ENCODE data around the gene CTU2. TPM values are rescaled to one million over a fixed set of nuclear protein-coding genes. Genes with fewer than 3 reads are reported as not detected.

CTU2 gene
- total RNA-seq, 1 donor from 2014 or later: 21.3 TPM

DNA sequence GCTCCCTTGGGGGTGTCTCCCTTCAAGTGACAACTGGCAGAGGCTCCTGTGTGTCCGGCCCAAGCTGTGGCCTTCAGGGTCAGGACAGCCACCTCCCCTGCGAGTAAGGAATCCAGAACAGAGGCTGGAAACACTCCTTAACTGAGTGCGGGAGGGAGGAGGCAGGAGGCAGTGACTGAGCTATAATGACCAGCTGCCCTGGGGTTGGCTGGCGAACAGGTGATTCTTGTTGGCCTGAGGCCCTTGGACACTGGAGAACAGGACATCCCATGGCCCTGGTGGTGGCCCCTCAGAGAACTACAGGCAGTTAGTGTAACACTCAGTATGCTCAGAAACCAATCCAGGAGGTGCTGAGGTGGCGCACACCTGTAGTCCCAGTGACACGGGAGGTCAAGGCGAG, 10.6 kb upstream of the CTU2 start:
- H3K4me3 ChIP-seq: no peak overlapping the region
- peaks cover 36% of the 10 kb centered on the region for H3K36me3 ChIP-seq
- H3K9me3 ChIP-seq: no peaks in the 10 kb centered on the region
- DNase-seq (no peak), ATAC-seq (no peak)
- intact Hi-C loops (cut with DNase I): no loop called here
- H3K4me1 ChIP-seq: peaks cover 20% of the 10 kb centered on the region
- TF ChIP-seq, protein P1, sequence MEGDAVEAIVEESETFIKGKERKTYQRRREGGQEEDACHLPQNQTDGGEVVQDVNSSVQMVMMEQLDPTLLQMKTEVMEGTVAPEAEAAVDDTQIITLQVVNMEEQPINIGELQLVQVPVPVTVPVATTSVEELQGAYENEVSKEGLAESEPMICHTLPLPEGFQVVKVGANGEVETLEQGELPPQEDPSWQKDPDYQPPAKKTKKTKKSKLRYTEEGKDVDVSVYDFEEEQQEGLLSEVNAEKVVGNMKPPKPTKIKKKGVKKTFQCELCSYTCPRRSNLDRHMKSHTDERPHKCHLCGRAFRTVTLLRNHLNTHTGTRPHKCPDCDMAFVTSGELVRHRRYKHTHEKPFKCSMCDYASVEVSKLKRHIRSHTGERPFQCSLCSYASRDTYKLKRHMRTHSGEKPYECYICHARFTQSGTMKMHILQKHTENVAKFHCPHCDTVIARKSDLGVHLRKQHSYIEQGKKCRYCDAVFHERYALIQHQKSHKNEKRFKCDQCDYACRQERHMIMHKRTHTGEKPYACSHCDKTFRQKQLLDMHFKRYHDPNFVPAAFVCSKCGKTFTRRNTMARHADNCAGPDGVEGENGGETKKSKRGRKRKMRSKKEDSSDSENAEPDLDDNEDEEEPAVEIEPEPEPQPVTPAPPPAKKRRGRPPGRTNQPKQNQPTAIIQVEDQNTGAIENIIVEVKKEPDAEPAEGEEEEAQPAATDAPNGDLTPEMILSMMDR (IDR thresholded peaks at IDR 0.05): no peak
- no peak overlapping the region for H3K27ac ChIP-seq
- H3K27me3 ChIP-seq: peaks cover 7% of the 10 kb centered on the region

DNA sequence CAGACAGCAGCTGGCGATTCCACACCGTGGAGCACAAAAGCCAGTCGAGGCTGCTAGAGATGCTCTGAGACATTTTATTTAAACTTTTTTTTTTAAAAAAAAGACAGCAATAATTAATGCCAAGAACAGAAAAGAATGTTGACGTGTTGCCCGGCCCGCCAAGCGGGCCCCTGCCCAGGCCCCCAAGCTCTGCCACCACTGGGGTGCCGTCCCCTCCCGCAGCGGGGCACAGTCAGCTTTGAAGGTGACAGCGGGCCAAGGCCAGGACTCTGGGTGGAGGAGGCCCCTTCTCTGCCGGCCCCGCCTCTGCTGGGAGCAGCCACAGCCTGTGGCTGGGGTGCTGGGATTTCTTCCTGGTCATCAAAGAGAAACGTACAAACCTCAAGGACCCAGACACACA, 9.9 kb upstream of the CTU2 start:
- Histone ChIP-seq H3K36me3 (peaks cover 36% of the 10 kb centered on the region), H3K4me3 (no peak overlapping the region), H3K4me1 (peaks cover 25% of the 10 kb centered on the region), H3K27ac (no peak overlapping the region), H3K9me3 (no peaks in the 10 kb centered on the region), H3K27me3 (no peaks in the 10 kb centered on the region)
- TF ChIP-seq, protein P1 (IDR thresholded peaks at IDR 0.05): no peak
- intact Hi-C loops (cut with DNase I): no loop called here
- no peak for ATAC-seq
- no peak for DNase-seq

DNA sequence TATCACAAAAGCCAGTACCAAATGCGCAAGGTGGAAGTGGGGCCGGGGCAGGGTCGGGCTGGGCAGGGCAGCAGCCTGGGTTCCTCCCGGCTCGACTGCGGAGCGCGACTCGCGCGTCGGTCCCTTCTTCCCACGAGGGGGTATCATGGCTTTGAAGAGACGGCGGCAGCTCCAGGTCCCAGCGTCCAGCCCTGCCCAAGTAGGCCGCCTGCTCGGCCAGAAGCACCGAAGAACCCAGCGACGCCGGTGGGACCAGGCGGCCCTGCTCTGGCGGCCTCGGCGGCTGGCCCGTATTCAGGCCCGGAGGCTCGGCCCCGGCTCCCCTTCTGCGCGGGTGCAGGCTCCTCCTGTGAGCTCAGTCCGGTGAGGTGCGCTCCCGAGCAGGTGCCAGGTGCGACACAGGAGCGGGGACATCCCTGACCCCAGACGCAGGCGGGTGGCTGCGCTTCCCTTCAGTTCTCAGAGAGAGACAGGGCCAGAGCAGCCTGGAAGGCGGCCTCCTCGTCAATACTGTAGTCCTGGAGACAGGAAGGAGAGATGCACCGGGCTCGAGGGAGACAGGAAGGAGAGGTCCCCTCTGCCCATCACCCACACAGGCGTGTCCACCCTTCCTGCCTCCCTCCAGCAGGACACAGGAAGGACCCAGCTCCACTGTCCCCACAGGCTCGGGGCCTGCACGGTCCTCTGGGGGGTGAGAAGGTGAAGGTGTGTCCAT, 9.0 kb upstream of the CTU2 start:
- no peak for DNase-seq
- intact Hi-C loops (cut with DNase I): no loop called here

DNA sequence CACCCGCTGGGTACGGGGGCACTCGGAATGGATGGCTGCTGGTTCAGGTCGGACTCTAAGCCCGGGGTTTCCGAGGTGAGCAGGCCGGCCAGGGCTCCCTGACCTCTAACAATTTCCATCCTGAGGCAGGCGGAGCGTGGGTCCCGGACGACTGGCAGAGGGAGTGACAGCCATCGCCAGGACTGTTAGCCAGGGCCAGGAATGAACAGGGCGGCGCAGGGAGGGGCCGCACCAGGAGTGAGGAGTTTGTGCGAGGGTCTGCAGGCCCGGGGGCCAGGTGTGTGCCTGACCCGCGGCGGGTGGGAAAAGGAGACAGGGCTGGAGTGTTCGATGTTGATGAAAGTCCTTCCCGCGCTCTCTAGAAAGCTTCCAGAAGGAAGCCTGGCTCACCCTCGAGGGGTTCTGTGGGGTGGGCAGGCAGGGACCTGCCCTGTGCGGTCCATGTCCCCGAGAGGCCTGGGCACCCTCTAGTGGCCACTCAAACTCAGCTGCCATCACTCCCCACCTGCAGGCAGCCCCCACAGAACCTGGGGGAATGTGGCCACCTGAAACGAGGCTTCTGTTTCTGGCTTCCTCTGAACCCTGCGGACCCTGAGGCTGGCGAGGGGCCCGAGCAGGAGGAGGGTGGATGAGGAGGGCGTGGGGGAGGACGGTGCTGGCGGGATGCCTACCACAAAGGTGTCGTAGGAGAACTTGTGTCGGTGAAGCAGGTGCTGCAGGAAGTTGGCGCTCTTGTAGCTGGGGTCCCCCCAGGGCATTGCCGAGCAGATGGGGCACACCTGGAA, 8.3 kb upstream of the CTU2 start:
- DNase-seq (no peak), ATAC-seq (no peak)
- intact Hi-C loops (cut with DNase I): no loop called here
- Histone ChIP-seq H3K36me3 (peaks cover 36% of the 10 kb centered on the region), H3K27ac (no peak overlapping the region), H3K9me3 (no peaks in the 10 kb centered on the region), H3K27me3 (no peaks in the 10 kb centered on the region), H3K4me3 (no peak overlapping the region), H3K4me1 (peaks cover 33% of the 10 kb centered on the region)
- TF ChIP-seq, protein P1 (IDR thresholded peaks at IDR 0.05): no peak

More for the DNA sequence above, 9.0 kb upstream of the CTU2 start:
- peaks cover 36% of the 10 kb centered on the region for H3K36me3 ChIP-seq
- no peaks in the 10 kb centered on the region for H3K27me3 ChIP-seq
- TF ChIP-seq, protein P1 (IDR thresholded peaks at IDR 0.05): no peak
- no peak overlapping the region for H3K27ac ChIP-seq
- no peak for ATAC-seq
- H3K4me1 ChIP-seq: peaks cover 29% of the 10 kb centered on the region
- no peak overlapping the region for H3K4me3 ChIP-seq
- no peaks in the 10 kb centered on the region for H3K9me3 ChIP-seq

DNA sequence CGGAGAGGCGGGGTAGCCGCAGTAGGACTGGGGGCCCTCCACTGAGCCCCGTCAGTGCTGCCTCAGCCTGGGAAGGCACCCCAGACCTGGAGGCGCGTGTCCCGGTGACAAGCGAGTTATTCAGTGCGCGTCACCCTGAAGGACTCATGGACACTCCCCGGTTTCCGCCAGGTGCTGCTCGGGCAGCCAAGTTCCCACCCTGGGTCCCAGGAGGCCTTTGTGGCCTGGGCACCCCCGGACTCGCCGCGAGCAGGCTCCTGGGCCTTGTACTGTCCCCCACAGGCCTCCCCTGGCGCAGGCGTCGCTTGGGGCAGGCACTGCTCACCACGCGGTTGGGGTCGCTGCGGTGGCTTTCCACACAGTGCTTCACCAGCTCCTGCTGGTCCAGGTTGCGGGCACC, 7.7 kb upstream of the CTU2 start:
- intact Hi-C loops (cut with DNase I): no loop called here
- ATAC-seq (no peak), DNase-seq (no peak)
- no peaks in the 10 kb centered on the region for H3K27me3 ChIP-seq
- H3K4me1 ChIP-seq: peaks cover 35% of the 10 kb centered on the region
- H3K36me3 ChIP-seq: peaks cover 36% of the 10 kb centered on the region
- no peak overlapping the region for H3K4me3 ChIP-seq
- H3K27ac ChIP-seq: no peak overlapping the region
- TF ChIP-seq, protein P1 (IDR thresholded peaks at IDR 0.05): no peak
- H3K9me3 ChIP-seq: no peaks in the 10 kb centered on the region

Data from upper lobe of right lung (tissue), 1 donor.